Chondrocyte (in vitro differentiated cells): ENCODE results near the gene POU3F1. TPM values are rescaled to one million over a fixed set of nuclear protein-coding genes. Genes with fewer than 3 reads are reported as not detected.

ENCODE experiments used
- DNase-seq: peaks from one replicate; pipeline ENCODE4 v3.0.0; 2021; ENCODE audit warnings: mixed read lengths, low spot score
- H3K27ac Mint-ChIP-seq: one replicate; pipeline ENCODE4 v1.8.0; 2021; ENCODE audit warnings: mild to moderate bottlenecking, moderate library complexity, mixed read lengths; ENCODE audit not compliant: unreplicated experiment
- H3K27me3 Mint-ChIP-seq: 2 replicates; pipeline ENCODE4 v1.8.0; 2021; ENCODE audit warnings: low read depth, mixed read lengths
- H3K36me3 Mint-ChIP-seq: 2 replicates; pipeline ENCODE4 v1.8.0; 2021; ENCODE audit warnings: low read depth, mixed read lengths
- H3K4me1 Mint-ChIP-seq: 2 replicates; pipeline ENCODE4 v1.8.0; 2021; ENCODE audit warnings: low read depth, mild to moderate bottlenecking, mixed read lengths
- H3K4me3 Mint-ChIP-seq: one replicate; pipeline ENCODE4 v1.8.0; 2021; ENCODE audit warnings: mild to moderate bottlenecking, moderate library complexity, mixed read lengths; ENCODE audit not compliant: unreplicated experiment
- H3K9me3 Mint-ChIP-seq: 2 replicates; pipeline ENCODE4 v1.8.0; 2021; ENCODE audit warnings: low read depth, mixed read lengths
- microRNA-seq: library from miRNA; unstranded; fragments of <30 nt; microRNA quantifications from one replicate; pipeline ENCODE4 v1.2.0, GENCODE V29; 2020; ENCODE audit warnings: borderline number of aligned reads
- total RNA-seq: library from RNA; stranded (reverse); gene quantifications from 3 replicates; pipeline ENCODE4 v1.2.1, GENCODE V29; 2021
- TF ChIP-seq, protein P1 (sequence below): fragments of 200-600 bp; sonication (generic); IDR thresholded peaks from 2 replicates; pipeline ENCODE4 v1.5.0; 2021; ENCODE audit warnings: antibody characterized with exemption, mild to moderate bottlenecking, moderate library complexity

POU3F1 gene
- total RNA-seq, 1 donor from 2014 or later = 1.6 TPM

GRCh38 chr1:37995751-37996345 is 50.7 kb downstream of the POU3F1 start:
- Mint-ChIP-seq H3K4me3 (peak overlapping the region; percentile 28), H3K4me1 (peaks cover 38% of the 10 kb centered on the region), H3K36me3 (peaks cover 23% of the 10 kb centered on the region), H3K9me3 (no peaks in the 10 kb centered on the region), H3K27ac (peak overlapping the region; percentile 5), H3K27me3 (no peaks in the 10 kb centered on the region)
- TF ChIP-seq, protein P1, sequence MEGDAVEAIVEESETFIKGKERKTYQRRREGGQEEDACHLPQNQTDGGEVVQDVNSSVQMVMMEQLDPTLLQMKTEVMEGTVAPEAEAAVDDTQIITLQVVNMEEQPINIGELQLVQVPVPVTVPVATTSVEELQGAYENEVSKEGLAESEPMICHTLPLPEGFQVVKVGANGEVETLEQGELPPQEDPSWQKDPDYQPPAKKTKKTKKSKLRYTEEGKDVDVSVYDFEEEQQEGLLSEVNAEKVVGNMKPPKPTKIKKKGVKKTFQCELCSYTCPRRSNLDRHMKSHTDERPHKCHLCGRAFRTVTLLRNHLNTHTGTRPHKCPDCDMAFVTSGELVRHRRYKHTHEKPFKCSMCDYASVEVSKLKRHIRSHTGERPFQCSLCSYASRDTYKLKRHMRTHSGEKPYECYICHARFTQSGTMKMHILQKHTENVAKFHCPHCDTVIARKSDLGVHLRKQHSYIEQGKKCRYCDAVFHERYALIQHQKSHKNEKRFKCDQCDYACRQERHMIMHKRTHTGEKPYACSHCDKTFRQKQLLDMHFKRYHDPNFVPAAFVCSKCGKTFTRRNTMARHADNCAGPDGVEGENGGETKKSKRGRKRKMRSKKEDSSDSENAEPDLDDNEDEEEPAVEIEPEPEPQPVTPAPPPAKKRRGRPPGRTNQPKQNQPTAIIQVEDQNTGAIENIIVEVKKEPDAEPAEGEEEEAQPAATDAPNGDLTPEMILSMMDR = no peak
- DNase-seq = no peak

GRCh38 chr1:37994886-37995566 is 51.6 kb downstream of the POU3F1 start:
- Mint-ChIP-seq H3K27me3 (no peaks in the 10 kb centered on the region), H3K4me1 (peaks cover 37% of the 10 kb centered on the region), H3K27ac (peak overlapping the region; percentile 58), H3K36me3 (peaks cover 23% of the 10 kb centered on the region), H3K4me3 (no peak overlapping the region), H3K9me3 (no peaks in the 10 kb centered on the region)
- TF ChIP-seq, protein P1 = no peak
- no peak for DNase-seq

Small RNA genes lying within 50 kb of the gene (microRNA-seq; reads per million reads assigned to microRNA genes)
- 5.0 reads per million for gene MIR3659

Other genes starting within 250 kb of the POU3F1 start
- 72.6 to 80.0 TPM (median 76.1 TPM) in 3 replicates for gene C1orf122, start 239.0 kb downstream of the POU3F1 start, total RNA-seq
- 11.9 to 17.7 TPM (median 15.5 TPM) in 3 replicates for gene YRDC, start 238.6 kb downstream of the POU3F1 start, total RNA-seq
- gene MTF1, start 187.2 kb downstream of the POU3F1 start, total RNA-seq = 14.8 to 17.3 TPM (median 17.2 TPM) in 3 replicates
- 18.7 to 21.2 TPM (median 20.6 TPM) in 3 replicates for gene INPP5B, start 99.7 kb downstream of the POU3F1 start, total RNA-seq
- 45.6 to 60.4 TPM (median 46.2 TPM) in 3 replicates for gene SF3A3, start 56.8 kb downstream of the POU3F1 start, total RNA-seq
- gene FHL3, start 41.3 kb downstream of the POU3F1 start, total RNA-seq = 57.9 to 72.6 TPM (median 58.9 TPM) in 3 replicates
- 26.4 to 35.6 TPM (median 32.3 TPM) in 3 replicates for gene UTP11, start 34.1 kb downstream of the POU3F1 start, total RNA-seq